DLD1 (cell line): ENCODE measurements around the gene RECK.

ENCODE experiments used
- in situ Hi-C: cut with HindIII; loops from 2 replicates; pipeline ENCODE4 v1.10.0; 2017; ENCODE audit warnings: low sequenced_read_pairs

The RECK gene

GRCh38 chr9:36135741-36136271 is 99.1 kb downstream of the RECK start:
- in situ Hi-C loops, result no loop called here

DNA sequence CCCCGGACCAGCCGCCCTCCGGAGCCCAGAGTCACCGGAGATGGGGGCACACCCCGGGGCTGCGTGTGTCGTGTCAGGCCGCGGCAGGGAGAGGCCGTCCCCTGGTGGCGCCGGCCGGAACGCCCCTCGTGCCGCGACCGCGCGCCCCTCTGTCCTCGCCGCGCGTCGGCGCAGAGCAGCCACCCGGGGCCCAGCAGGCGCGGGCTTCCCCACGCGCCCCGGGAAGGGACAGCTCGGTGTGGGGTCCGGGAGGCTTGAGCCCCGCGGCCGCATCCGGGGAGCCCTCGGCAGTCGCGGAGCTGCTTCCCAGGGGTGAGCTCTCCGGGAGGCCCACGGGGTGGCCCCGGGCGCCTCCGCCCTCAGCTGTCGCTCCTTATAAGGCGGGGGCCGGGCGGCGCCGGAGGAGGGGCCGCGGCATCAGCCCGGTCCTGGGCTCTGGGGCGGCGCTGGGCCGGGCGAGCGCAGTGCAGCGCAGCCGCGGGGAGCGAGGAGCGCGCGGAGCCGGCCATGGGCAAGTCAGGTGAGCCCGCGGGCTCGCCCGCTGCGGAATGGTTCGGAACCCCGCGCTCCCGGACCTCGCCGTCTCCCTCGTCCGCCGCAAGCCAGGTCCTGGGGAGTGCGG is 99.7 kb downstream of the RECK start, which contains the start of gene GLIPR2:
TSS of gene GLIPR2 (plus strand) at position 462 of the 622 bp plus-strand sequence. CDS start at position 508, 46 bp downstream.
- in situ Hi-C loops, result no loop called here

DNA sequence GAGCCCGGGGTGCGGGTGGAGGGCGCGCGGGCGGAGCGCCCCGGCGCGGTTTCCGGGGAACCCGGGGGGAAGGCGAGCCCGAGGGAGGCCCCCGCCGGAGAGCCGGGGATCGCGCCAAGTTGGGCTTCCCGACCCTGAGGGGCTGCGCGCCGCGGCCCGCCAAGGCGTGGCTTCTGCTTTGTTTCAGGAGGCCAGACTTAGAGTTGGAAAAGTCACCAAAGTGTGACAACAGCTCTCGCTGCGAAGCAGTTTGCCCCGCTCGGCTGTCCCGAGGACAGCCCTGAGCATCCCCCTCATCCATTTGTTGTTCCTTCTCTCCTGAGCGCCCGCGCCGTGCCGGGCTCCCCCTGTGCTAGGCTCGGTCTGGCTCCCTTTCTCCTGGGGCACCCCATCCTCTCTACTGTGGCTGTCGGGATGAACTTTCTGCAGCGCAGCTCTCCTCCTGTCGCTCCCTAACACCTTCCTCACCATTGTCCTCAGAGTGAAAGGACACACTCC is 100.2 kb downstream of the RECK start:
- in situ Hi-C loops, result no loop called here

DNA sequence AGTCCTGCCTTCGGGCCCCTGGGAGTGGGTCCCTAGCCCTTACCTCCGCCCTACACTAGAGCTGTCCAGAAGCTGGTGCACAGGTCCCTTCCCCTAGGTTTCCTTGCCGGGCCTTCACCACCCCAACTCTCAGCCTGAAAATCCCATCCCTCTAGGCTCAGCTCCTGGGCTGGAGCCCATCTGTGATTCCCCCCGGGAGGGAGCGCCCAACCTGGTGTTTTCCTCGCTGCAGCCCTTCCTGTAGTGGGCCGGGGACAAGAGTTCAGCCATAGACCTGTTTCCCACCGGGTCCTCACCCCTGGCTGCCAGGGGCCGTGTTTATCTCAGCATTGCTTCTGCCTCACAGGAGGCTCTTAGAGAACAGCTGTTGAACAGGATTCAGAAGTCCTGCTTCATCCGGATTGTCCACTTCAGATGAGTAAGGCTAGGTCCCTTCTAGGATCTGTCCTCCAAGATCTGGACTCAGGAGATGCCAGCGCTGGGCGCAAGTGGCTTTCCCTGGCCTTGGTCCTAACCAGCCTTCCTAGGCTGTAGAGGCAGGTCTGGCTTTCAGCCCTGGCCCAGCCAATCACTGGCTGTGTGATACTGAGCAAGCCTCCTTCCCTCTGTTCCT is 100.8 kb downstream of the RECK start:
- in situ Hi-C loops, result no loop called here

- in situ Hi-C loops, result no loop called here
Observed at GRCh38 chr9:36138496-36138895, 101.8 kb downstream of the RECK start.

DNA sequence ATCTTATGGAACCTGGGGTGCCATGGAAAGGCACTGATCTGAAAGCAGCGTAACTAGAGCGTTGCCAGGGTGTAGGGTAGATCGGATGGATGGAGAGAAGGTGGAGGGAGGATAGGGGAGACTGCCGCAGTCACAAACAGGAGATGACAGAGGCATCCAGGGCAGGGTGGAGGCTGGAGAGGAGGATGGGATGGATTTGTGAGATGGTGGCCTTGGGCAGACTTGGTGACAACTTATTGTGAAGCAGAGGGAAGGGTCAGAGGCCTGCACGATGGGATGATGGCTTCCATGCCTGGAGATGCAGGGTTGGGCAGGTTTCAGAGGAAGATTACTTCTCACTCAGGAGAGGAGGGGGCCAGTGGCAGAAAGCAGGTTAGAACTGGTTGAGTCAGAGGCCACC is 102.2 kb downstream of the RECK start:
- in situ Hi-C loops, result no loop called here

DNA sequence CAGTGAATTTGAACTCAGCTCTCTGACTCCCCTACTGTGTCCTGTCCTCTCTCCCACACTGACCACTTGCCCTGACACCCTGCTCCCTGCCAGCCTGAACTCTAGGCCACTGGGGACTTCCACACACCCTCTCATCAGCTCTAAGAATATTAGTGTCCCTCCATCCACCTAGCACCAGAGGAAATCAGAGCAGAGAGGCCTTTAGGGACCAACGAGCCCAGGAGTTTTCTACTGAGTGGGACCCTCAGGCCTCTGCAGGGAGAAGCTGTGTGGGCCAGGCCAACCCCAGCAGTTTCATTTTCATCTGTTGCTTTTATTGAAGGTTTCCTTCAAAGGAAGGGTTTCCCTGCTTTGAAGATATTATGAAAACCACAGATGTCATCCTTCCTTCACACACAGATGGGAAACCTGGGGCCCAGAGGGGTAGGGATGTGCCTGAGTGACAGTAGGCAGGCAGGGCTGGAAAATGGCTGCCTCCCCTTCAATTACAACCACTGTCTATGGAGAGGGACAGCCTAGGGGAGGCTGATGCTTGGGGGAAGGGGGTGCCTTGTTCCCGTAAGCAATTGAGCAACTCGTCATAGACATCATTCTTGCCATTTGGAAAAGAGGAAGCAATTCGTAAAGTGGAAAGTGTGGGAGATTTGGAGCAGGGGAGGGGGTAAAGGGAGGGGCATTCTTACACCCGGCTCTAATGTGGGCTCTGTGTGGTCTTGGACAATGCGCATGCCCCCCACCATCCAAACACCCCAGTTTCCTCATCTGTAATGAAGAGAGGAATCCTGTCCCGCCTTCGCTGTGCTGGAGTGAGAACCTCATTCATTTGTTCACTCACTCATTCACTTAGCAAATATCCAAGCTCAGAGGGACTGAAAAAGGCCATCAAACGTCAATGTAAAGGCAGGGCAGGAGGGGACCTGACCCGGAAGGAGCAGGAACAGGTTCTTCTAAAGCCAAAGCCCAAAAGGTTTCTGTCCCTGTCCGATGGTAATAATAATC is 103.7 kb downstream of the RECK start:
- in situ Hi-C loops, result no loop called here

- in situ Hi-C loops, result no loop called here
Observed at GRCh38 chr9:36141288-36141687, 104.6 kb downstream of the RECK start.

DNA sequence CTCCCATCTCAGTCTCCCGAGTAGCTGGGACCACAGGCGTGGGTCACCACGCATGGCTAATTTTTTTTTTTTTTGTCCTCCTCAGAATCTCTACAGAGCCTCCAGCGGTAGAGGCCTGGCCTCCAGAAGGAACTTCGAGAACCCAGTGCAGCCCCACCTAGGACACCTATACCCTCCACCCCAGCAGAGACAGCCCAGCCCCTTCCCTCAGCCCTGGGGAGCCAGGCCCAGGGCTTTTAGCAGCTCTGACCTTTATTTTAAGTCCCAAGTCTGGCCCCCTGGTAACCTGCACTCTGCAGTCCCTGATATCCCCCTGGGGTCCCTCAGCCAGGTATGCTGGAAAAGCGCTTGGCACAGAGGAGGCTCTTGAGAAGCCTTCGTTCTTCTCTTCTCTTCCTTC is 105.0 kb downstream of the RECK start:
- in situ Hi-C loops, result no loop called here

DNA sequence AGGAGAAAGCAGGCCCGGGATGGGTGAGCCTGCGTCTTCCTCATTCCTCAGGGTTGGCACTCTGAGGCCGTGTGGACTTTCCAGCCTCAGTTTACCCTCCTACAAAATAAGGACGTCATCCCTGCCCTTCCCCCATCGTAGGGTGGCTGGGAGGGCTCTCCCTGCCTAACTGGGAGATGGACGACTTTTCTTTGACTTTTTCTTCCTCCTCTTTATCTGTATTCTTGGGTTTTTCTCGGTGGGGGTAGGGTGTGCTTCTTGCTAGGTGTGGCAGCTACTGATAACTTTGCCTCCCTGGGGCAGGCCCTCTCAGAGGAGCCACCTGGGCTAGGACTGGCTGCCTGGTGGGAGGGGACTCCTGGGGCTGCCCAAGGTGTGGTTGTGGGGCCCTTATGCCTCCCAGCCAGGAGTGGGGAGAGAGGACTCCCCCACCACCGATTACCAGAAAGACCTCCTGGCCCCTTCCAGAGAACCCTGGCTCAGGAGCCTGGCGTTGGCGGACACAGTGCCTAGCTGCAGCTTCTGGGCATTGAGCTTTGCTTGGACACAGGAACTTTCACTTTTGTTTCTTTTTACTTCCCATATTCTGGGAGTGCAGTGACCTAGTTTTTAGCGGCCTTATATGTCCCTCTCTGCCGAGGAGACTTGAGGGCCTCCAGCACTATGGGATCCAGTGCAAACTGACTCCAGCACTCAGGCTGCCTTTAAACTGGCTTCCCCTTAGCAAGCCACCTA is 106.0 kb downstream of the RECK start:
- in situ Hi-C loops, result no loop called here

DNA sequence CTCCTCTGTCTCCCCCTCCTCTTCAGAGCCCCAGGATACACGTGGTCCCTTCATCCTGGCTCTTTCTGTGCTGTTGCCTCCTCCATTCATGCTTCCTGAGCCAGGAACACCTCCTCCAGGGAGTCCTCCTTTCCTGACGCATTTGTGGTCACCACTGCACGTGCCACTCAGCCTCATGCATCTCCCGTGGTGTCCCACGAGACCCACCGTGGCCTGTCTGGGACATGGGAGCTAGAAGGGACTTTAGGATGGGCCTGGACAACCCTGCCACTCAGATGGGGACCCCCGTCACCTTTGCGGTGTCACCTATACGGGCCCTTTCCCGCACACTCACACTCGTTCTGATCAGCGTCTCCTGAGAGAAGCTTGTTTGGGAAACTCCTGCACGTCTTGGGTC is 106.5 kb downstream of the RECK start:
- in situ Hi-C loops, result no loop called here

GRCh38 chr9:36144309-36145232 is 107.9 kb downstream of the RECK start:
- in situ Hi-C loops, result no loop called here

GRCh38 chr9:36145970-36146369 is 109.3 kb downstream of the RECK start:
- in situ Hi-C loops, result no loop called here

- in situ Hi-C loops, result no loop called here
Observed at GRCh38 chr9:36146651-36147050, 109.9 kb downstream of the RECK start.

DNA sequence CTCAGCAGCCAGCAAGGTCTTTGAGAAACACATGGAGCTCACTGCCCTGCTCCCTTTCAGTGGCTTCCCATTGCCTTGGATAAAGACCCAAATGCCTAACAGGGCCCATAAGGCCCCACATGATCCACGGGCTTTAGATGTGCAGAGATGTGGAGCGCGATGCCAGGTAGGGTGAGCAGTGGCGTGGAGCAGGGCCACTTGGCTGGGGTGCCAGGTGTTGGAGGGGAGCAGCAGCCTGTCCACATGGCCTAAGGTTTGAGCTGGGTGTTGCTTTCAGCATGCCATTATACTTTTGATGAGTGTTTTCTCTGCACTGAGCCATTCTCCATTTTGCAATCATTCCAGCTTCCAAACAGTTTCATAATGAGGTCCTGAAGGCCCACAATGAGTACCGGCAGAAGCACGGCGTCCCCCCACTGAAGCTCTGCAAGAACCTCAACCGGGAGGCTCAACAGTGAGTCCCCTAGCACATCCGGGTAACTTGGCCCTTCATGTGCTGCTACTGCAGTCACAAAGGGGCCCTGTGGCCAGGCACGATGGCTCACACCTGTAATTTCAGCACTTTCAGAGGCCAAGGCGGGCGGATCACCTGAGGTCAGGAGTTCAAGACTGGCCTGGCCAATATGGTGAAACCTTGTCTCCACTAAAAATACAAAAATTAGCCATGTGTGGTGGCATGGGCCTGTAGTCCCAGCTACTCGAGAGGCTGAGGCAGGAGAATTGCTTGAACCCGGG is 110.9 kb downstream of the RECK start:
- in situ Hi-C loops, result no loop called here

DNA sequence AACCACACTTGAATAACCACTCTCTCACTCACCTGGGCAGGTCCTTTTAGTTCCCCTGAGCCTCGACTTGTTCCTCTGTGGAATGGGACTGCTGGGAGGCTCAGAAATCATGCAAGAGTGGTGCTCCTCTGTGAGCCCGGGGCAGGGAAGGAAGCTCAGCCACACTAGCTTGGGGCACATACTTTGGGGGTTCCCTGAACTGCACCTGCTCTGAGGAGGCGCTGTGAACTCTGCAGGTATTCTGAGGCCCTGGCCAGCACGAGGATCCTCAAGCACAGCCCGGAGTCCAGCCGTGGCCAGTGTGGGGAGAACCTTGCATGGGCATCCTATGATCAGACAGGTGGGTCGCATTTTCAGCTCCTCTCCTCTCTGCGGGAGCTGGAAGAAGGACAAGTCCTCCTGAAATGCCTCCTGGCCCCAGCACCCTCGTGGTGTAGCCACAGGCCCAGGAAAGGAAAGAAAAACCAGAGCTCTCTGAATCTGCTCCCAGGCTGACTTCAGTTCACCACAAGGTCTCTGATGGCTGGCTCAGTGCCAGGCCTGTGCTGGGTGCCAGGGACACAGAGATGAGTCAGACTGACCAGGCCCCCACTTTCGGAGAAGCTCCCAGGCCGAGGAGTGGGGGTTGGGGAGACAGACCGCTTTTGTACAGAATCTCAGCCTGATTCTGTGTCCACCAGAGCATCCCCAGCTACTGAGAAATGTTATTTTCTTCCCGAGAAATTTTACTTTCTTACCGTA is 111.8 kb downstream of the RECK start:
- in situ Hi-C loops, result no loop called here

- in situ Hi-C loops, result no loop called here
Observed at GRCh38 chr9:36149197-36149596, 112.5 kb downstream of the RECK start.
